Measurements from ENCODE around the gene NCF2.
"Not testable (repeated sequence)": the region's sequence is repeated elsewhere in the genome, so short reads cannot be mapped to it uniquely, and the experiment has no call there.

NCF2 gene

GRCh38 chr1:183590244-183591191 is at the start of gene NCF2:
Gene NCF2 (minus strand): TSS chr1:183590459. CDS start chr1:183590329, 130 bp downstream.
- DNase-seq: no peak

- DNase-seq: no peak
Measured at GRCh38 chr1:183638649-183639387, 48.6 kb upstream of the NCF2 start.

GRCh38 chr1:183636783-183637182 is 46.5 kb upstream of the NCF2 start:
- no peak for DNase-seq

- no peak for DNase-seq
Measured at GRCh38 chr1:183636334-183636682, 46.0 kb upstream of the NCF2 start.

- peak; percentile 99 for DNase-seq
Measured at GRCh38 chr1:183635606-183636333, 45.5 kb upstream of the NCF2 start, which contains the start of gene ARPC5. Gene ARPC5 (minus strand): TSS chr1:183635783. CDS start chr1:183635659, 124 bp downstream.

- DNase-seq: no peak
Measured at GRCh38 chr1:183635099-183635605, 44.9 kb upstream of the NCF2 start.

- no peak for DNase-seq
Measured at GRCh38 chr1:183634429-183635065, 44.3 kb upstream of the NCF2 start.

- DNase-seq: peak; percentile 81
Measured at GRCh38 chr1:183633676-183634343, 43.6 kb upstream of the NCF2 start.

- no peak for DNase-seq
Measured at GRCh38 chr1:183632964-183633363, 42.7 kb upstream of the NCF2 start.

GRCh38 chr1:183632114-183632513 is 41.9 kb upstream of the NCF2 start:
- no peak for DNase-seq

GRCh38 chr1:183630748-183631147 is 40.5 kb upstream of the NCF2 start:
- no peak for DNase-seq

GRCh38 chr1:183628537-183628936 is 38.3 kb upstream of the NCF2 start:
- DNase-seq: no peak

- DNase-seq: not testable (repeated sequence)
Measured at GRCh38 chr1:183626236-183626635, 36.0 kb upstream of the NCF2 start.

GRCh38 chr1:183622884-183623785 is 32.9 kb upstream of the NCF2 start:
- no peak for DNase-seq

- no peak for DNase-seq
Measured at GRCh38 chr1:183622013-183622412, 31.8 kb upstream of the NCF2 start.

GRCh38 chr1:183620311-183620710 is 30.1 kb upstream of the NCF2 start:
- DNase-seq: no peak

GRCh38 chr1:183619781-183620180 is 29.5 kb upstream of the NCF2 start:
- DNase-seq: no peak

GRCh38 chr1:183618202-183618601 is 27.9 kb upstream of the NCF2 start:
- not testable (repeated sequence) for DNase-seq

- not testable (repeated sequence) for DNase-seq
Measured at GRCh38 chr1:183612975-183613374, 22.7 kb upstream of the NCF2 start.

- DNase-seq: no peak
Measured at GRCh38 chr1:183612407-183612806, 22.1 kb upstream of the NCF2 start.

- no peak for DNase-seq
Measured at GRCh38 chr1:183611021-183611420, 20.8 kb upstream of the NCF2 start.
